ENCODE measurements around the gene FYN. TPM values are rescaled to one million over a fixed set of nuclear protein-coding genes. Genes with fewer than 3 reads are reported as not detected.

Gene FYN
- total RNA-seq, 4 donors from 2014 or later = 37.8 to 65.8 (median 53.8) TPM

DNA sequence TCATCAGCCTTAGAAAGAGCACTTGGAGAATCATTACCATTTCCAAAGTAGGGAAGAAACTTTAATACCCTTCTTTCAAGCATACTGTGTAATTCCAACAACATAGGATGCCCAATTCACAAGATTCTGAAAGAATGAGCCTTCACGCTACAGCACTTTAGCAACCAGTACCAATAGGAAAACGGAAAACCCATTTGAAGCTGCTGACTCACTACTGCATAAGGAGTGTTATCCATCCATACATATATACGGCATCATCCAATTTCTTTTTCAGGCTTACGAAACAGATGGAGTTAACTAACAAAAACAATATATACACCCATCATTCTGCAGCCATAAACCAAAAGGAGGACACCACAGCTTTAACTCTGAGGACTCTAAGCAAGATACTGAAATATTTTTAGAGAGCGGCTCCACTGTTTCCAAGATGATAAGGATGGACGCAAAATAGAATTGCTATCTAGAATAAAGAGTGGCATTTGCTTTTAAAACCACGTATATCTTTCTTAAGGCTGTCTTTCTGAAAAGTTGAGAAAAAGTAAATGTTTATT is 24.9 kb downstream of the FYN start:
- WGBS = 92% methylated on average over 7 of the region's 7 CpGs
- H3K36me3 ChIP-seq = no peaks in the 10 kb centered on the region
- H3K4me1 ChIP-seq = peaks cover 53 to 85% (median 58%) of the 10 kb centered on the region in 4 donors
- intact Hi-C loops (cut with DNase I) = no loop called here
- H3K9me3 ChIP-seq = no peaks in the 10 kb centered on the region
- H3K27ac ChIP-seq (replicated peaks in 1 of 4) = no peak overlapping the region
- H3K27me3 ChIP-seq = no peaks in the 10 kb centered on the region
- H3K4me3 ChIP-seq = no peak overlapping the region
- TF ChIP-seq POLR2A (IDR thresholded peaks at IDR 0.05; ENCODE audit: low read depth) = no peak
- no peak for TF ChIP-seq CTCF (IDR thresholded peaks at IDR 0.05)
- no peak for TF ChIP-seq POLR2AphosphoS5 (IDR thresholded peaks at IDR 0.05)
- no peak for TF ChIP-seq EP300 (IDR thresholded peaks at IDR 0.05)
- DNase-seq (ENCODE audit: extremely low spot score) = no peak

- no peaks in the 10 kb centered on the region for H3K27me3 ChIP-seq
- WGBS = 26% methylated on average over 5 of the region's 5 CpGs
- H3K4me3 ChIP-seq = no peak overlapping the region
- H3K4me1 ChIP-seq = peaks cover 60 to 85% (median 62%) of the 10 kb centered on the region in 4 donors
- TF ChIP-seq EP300 (IDR thresholded peaks at IDR 0.05) (no peak), CTCF (IDR thresholded peaks at IDR 0.05) (no peak), POLR2AphosphoS5 (IDR thresholded peaks at IDR 0.05) (no peak), POLR2A (IDR thresholded peaks at IDR 0.05; ENCODE audit: low read depth) (no peak)
- H3K27ac ChIP-seq (replicated peaks in 1 of 4) = no peak overlapping the region
- H3K9me3 ChIP-seq = no peaks in the 10 kb centered on the region
- H3K36me3 ChIP-seq = no peaks in the 10 kb centered on the region
- no peak for DNase-seq (ENCODE audit: extremely low spot score)
- intact Hi-C loops (cut with DNase I) = no loop called here
Measured at GRCh38 chr6:111846492-111847409, 26.5 kb downstream of the FYN start.

DNA sequence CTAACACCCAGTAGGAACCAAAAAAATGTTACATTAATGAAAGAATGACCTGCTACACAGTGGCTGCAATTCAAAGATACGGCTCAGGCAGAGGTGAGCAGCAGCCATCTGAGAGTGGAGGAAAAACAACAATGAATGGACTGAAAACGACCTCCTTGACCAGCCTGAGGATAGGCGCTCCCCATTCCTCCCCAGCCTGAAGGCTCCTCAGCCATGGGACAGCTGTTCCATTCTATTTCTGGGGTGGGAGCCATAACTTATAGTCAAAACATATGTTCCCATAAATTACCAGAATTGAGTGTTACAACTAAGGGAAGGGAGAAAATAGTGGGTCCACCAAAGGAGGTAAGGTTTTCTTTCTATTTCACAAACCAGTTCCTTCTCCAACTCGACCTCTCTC is 27.2 kb downstream of the FYN start:
- Histone ChIP-seq H3K4me1 (peaks cover 55 to 78% (median 63%) of the 10 kb centered on the region in 4 donors), H3K36me3 (no peaks in the 10 kb centered on the region), H3K4me3 (no peak overlapping the region), H3K27ac (replicated peaks in 1 of 4) (no peak overlapping the region), H3K27me3 (no peaks in the 10 kb centered on the region), H3K9me3 (no peaks in the 10 kb centered on the region)
- TF ChIP-seq CTCF (IDR thresholded peaks at IDR 0.05) (no peak), POLR2A (IDR thresholded peaks at IDR 0.05; ENCODE audit: low read depth) (no peak), POLR2AphosphoS5 (IDR thresholded peaks at IDR 0.05) (no peak), EP300 (IDR thresholded peaks at IDR 0.05) (no peak)
- no peak for DNase-seq (ENCODE audit: extremely low spot score)
- intact Hi-C loops (cut with DNase I) = no loop called here
- 75% methylated on average over 4 of the region's 4 CpGs for WGBS

- TF ChIP-seq CTCF (IDR thresholded peaks at IDR 0.05) (no peak), POLR2A (IDR thresholded peaks at IDR 0.05; ENCODE audit: low read depth) (no peak), EP300 (IDR thresholded peaks at IDR 0.05) (no peak), POLR2AphosphoS5 (IDR thresholded peaks at IDR 0.05) (no peak)
- peaks cover 49 to 72% (median 57%) of the 10 kb centered on the region in 4 donors for H3K4me1 ChIP-seq
- H3K27ac ChIP-seq (replicated peaks in 1 of 4) = no peak overlapping the region
- DNase-seq (ENCODE audit: extremely low spot score) = peak; percentile 55
- 55% methylated on average over 6 of the region's 8 CpGs for WGBS
- intact Hi-C loops (cut with DNase I) = no loop called here
- no peak overlapping the region for H3K4me3 ChIP-seq
- no peaks in the 10 kb centered on the region for H3K36me3 ChIP-seq
- H3K27me3 ChIP-seq = no peaks in the 10 kb centered on the region
- H3K9me3 ChIP-seq = no peaks in the 10 kb centered on the region
Measured at GRCh38 chr6:111845441-111845871, 27.8 kb downstream of the FYN start.

All from esophagus muscularis mucosa (tissue), 4 donors.